ENCODE data around the gene PAN3. TPM values are rescaled to one million over a fixed set of nuclear protein-coding genes. Genes with fewer than 3 reads are reported as not detected.

PAN3 gene
- total and polyA plus RNA-seq, 2 of the 8 experiments (the other 6 are each of a cell fraction or from before 2014, with no cell fraction given) = 12.7 to 39.3 TPM

GRCh38 chr13:28252547-28252946, 114.2 kb downstream of the PAN3 start:
- H3K14ac ChIP-seq (ENCODE audit: insufficient read length) = no peak overlapping the region
- H3K23me2 ChIP-seq (ENCODE audit: low read depth, low read length) = no peaks in the 10 kb centered on the region
- peaks cover 0 to 28% of the 10 kb centered on the region in 2 experiments; a peak in 2 of 4 replicates for H3K79me2 ChIP-seq (ENCODE audit: control insufficient read depth in 1 of 2, insufficient read depth in 2 of 2, low read length in 2 of 2)
- H3K9me3 ChIP-seq (ENCODE audit: insufficient read depth in 2 of 2, low read depth in 1 of 2, low read length in 1 of 2) = no peaks in the 10 kb centered on the region
- no peak for TF ChIP-seq GTF2F1 (IDR thresholded peaks at IDR 0.05; ENCODE audit: borderline replicate concordance, low read depth, low read length)
- no peak for TF ChIP-seq GABPA (IDR thresholded peaks at IDR 0.05; ENCODE audit: borderline replicate concordance, insufficient read depth, low read length)
- no peak for TF ChIP-seq EGR1 (IDR thresholded peaks at IDR 0.05; ENCODE audit: borderline replicate concordance, low read depth, low read length)
- TF ChIP-seq NRF1 (IDR thresholded peaks at IDR 0.05; ENCODE audit: low read depth, low read length) = no peak
- H3K36me3 ChIP-seq (ENCODE audit: control insufficient read depth in 2 of 4, insufficient read depth in 4 of 4, low read length in 3 of 4) = peaks cover 0 to 12% (median 7%) of the 10 kb centered on the region in 4 experiments; a peak in 4 of 8 replicates
- CTCF ChIA-PET (ENCODE audit: partially characterized antibody) = no interaction called here
- no peak overlapping the region for H2BK20ac ChIP-seq (ENCODE audit: low read length)
- WGBS, 2 experiments (ENCODE audit: extremely low coverage in 1 of 2, insufficient coverage in 1 of 2, insufficient read length in 1 of 2, insufficient replicate concordance in 2 of 2, low coverage in 1 of 2, low lambda C conversion rate in 2 of 2, missing lambda C conversion rate in 1 of 2) = 83% methylated on average over 1 of the region's 1 CpG; no CpG with 5 or more reads in 1 of the 2 experiments
- no peak overlapping the region for H2BK15ac ChIP-seq (ENCODE audit: low read length)
- H4K20me1 ChIP-seq (replicated peaks in 1 of 2; ENCODE audit: control insufficient read depth in 1 of 2, insufficient read depth in 2 of 2, low read length in 2 of 2) = peaks cover 0 to 2% of the 10 kb centered on the region in 2 experiments
- DNase-seq (ENCODE audit: low read depth in 1 of 2, low spot score in 2 of 2) (no peak), FAIRE-seq (no peak)
- no peak overlapping the region for H3K4me3 ChIP-seq (ENCODE audit: extremely low read depth in 1 of 4, insufficient read depth in 2 of 4, low read depth in 3 of 4, low read length in 4 of 4)
- H3K4me2 ChIP-seq (ENCODE audit: insufficient read depth in 1 of 2, low read depth in 2 of 2, low read length in 2 of 2) = no peak overlapping the region
- no peaks in the 10 kb centered on the region for H3K4me1 ChIP-seq (replicated peaks in 1 of 4; ENCODE audit: control insufficient read depth in 3 of 4, insufficient read depth in 4 of 4, low read length in 3 of 4)
- H3K9ac ChIP-seq (replicated peaks in 1 of 4; ENCODE audit: extremely low read depth in 1 of 4, low read depth in 3 of 4, low read length in 3 of 4) = no peak overlapping the region
- H4K8ac ChIP-seq (ENCODE audit: extremely low read depth, insufficient read depth, low read length) = no peak overlapping the region
- H2AK5ac ChIP-seq (ENCODE audit: low read depth, low read length) = no peak overlapping the region
- H3K56ac ChIP-seq (replicated peaks; ENCODE audit: insufficient read length, low read depth, low read length) = no peak overlapping the region
- no peak overlapping the region for H2AFZ ChIP-seq (ENCODE audit: low read length)
- no peak overlapping the region for H2BK120ac ChIP-seq (replicated peaks; ENCODE audit: low read depth, low read length)
- no peak overlapping the region for H2BK5ac ChIP-seq (ENCODE audit: low read depth, low read length)
- no peak overlapping the region for H2BK12ac ChIP-seq (ENCODE audit: low read depth, low read length)
- no peaks in the 10 kb centered on the region for H3K27me3 ChIP-seq (replicated peaks in 1 of 4; ENCODE audit: control insufficient read depth in 3 of 4, extremely low read depth in 1 of 4, insufficient read depth in 3 of 4, low read length in 3 of 4)
- H3K4ac ChIP-seq (replicated peaks; ENCODE audit: insufficient read length, low read depth, low read length) = no peak overlapping the region
- H4K91ac ChIP-seq (replicated peaks; ENCODE audit: insufficient read length, low read length) = no peak overlapping the region
- no peak overlapping the region for H3K18ac ChIP-seq (ENCODE audit: extremely low read depth, low read length)
- no peak overlapping the region for H4K5ac ChIP-seq (ENCODE audit: insufficient read length, low read depth, low read length)
- no peaks in the 10 kb centered on the region for H3K79me1 ChIP-seq (ENCODE audit: low read depth, low read length)
- no peak overlapping the region for H3K23ac ChIP-seq (ENCODE audit: insufficient read length)
- POLR2A ChIA-PET (ENCODE audit: partially characterized antibody) = no interaction called here
- no peak overlapping the region for H3K27ac ChIP-seq (ENCODE audit: low read depth, low read length)
